HepG2 (cell line): ENCODE results near the gene TRAPPC10. TPM values are rescaled to one million over a fixed set of nuclear protein-coding genes. Genes with fewer than 3 reads are reported as not detected.

Source experiments
- ATAC-seq: fragments of 200-7000 bp; cut with Tn5 transposase; 3 replicates; pipeline ENCODE4 v1.9.1; 2020; ENCODE audit warnings: mild to moderate bottlenecking, moderate library complexity
- BruUV-seq: library from RNA; stranded (reverse); fragments of 400-500 nt; replicated peaks from 2 replicates; lab custom pipeline; 2021; lab: Mats Ljungman, UMichigan
- CTCF ChIA-PET: fragments of 300-600 bp; formaldehyde crosslinking; extraction: SDS; loops from one replicate; lab custom pipeline; 2021; ENCODE audit warnings: low total read pairs, inconsistent platforms, low intra/inter-chr PET ratio; lab: Yijun Ruan, JAX
- POLR2A ChIA-PET: fragments of 350-600 bp; sonication (Branson Sonifier 250); formaldehyde crosslinking; loops from one replicate; lab custom pipeline; 2020; ENCODE audit warnings: antibody characterized with exemption, inconsistent platforms; lab: Yijun Ruan, JAX
- DNase-seq: peaks from one replicate; pipeline ENCODE4 v3.0.0-alpha.2; 2015; ENCODE audit warnings: low spot score
- FAIRE-seq: peaks from 3 replicates; lab custom pipeline; 2011; peaks lifted over from hg19 to GRCh38; lab: Jason Lieb, UNC
- H2AFZ ChIP-seq: one replicate; pipeline ENCODE4 v1.6.1; 2011; ENCODE audit warnings: low read length, inconsistent platforms
- H3K27ac ChIP-seq: fragments of 300-600 bp; 3 replicates; pipeline ENCODE4 v1.8.0; 2011; ENCODE audit warnings: mixed run types, mild to moderate bottlenecking, mixed read lengths, low read length, inconsistent platforms; ENCODE audit not compliant: insufficient read depth; ENCODE audit errors: extremely low read length
- H3K27me3 ChIP-seq, 2 experiments: fragments of 200-600 bp in 1 of 2; 2 replicates in 1 of 2; 3 replicates in 1 of 2; pipeline versions ENCODE4 v1.6.0 to v1.8.0; 2011; ENCODE audit warnings: low read length in 2 of 2, mild to moderate bottlenecking in 2 of 2, moderate library complexity in 2 of 2, inconsistent platforms in 1 of 2; ENCODE audit not compliant: insufficient read depth in 2 of 2, control insufficient read depth in 1 of 2
- H3K36me3 ChIP-seq, 2 experiments: fragments of 200-600 bp in 1 of 2; replicated peaks in 1 of 2; 2 replicates in 1 of 2; 3 replicates in 1 of 2; pipeline versions ENCODE4 v1.5.1 to v1.8.0; 2011; ENCODE audit warnings: low read length in 2 of 2, inconsistent platforms in 1 of 2; ENCODE audit not compliant: insufficient read depth in 2 of 2, control insufficient read depth in 1 of 2
- H3K4me1 ChIP-seq: 2 replicates; pipeline ENCODE4 v1.5.1; 2012; ENCODE audit warnings: low read length, inconsistent platforms; ENCODE audit not compliant: insufficient read depth
- H3K4me2 ChIP-seq: 2 replicates; pipeline ENCODE4 v1.6.0; 2011; ENCODE audit warnings: low read depth, low read length, inconsistent platforms
- H3K4me3 ChIP-seq, 3 experiments: fragments of 200-600 bp in 1 of 3; sonication (generic), shearing (Covaris generic) in 1 of 3; replicated peaks in 1 of 3; 2 replicates each; pipeline ENCODE4 v1.5.1; 2011 to 2016; ENCODE audit warnings: low read length in 3 of 3, inconsistent platforms in 2 of 3, low read depth in 2 of 3, mild to moderate bottlenecking in 2 of 3, control low read depth in 1 of 3, mixed read lengths in 1 of 3; ENCODE audit not compliant: insufficient read depth in 1 of 3
- H3K79me2 ChIP-seq: one replicate; pipeline ENCODE4 v1.6.1; 2011; ENCODE audit warnings: low read length, inconsistent platforms; ENCODE audit not compliant: insufficient read depth
- H3K9ac ChIP-seq: 2 replicates; pipeline ENCODE4 v1.6.0; 2011; ENCODE audit warnings: mild to moderate bottlenecking, low read depth, low read length, inconsistent platforms; ENCODE audit not compliant: insufficient read depth
- H3K9me3 ChIP-seq: 2 replicates; pipeline ENCODE4 v1.5.1; 2012; ENCODE audit warnings: mild to moderate bottlenecking, low read length
- H4K20me1 ChIP-seq: 2 replicates; pipeline ENCODE4 v1.6.0; 2011; ENCODE audit warnings: inconsistent platforms, mild to moderate bottlenecking, low read length, moderate library complexity; ENCODE audit not compliant: insufficient read depth
- CREB1 ChIP-seq, 2 experiments: fragments of 450-650 bp in 1 of 2; IDR thresholded peaks; 2 replicates each; pipeline ENCODE4 v1.6.1; 2016 to 2017; ENCODE audit warnings: control low read depth in 1 of 2, mild to moderate bottlenecking in 1 of 2, missing compliant biosample characterization in 1 of 2, missing genetic modification characterization in 1 of 2
- EP300 ChIP-seq, 3 experiments: sonication (generic) in 1 of 3; formaldehyde crosslinking in 1 of 3; IDR thresholded peaks; 2 replicates each; pipeline versions ENCODE4 v1.5.1 to v1.6.1; 2011 to 2020; ENCODE audit warnings: low read depth in 2 of 3, low read length in 2 of 3, borderline replicate concordance in 1 of 3, improper control_type of control experiment in 1 of 3, mild to moderate bottlenecking in 1 of 3, missing genetic modification reagents in 1 of 3, moderate library complexity in 1 of 3
- GMEB1 ChIP-seq: sonication (generic); formaldehyde crosslinking; IDR thresholded peaks from 2 replicates; pipeline ENCODE4 v1.5.1; 2020; ENCODE audit warnings: missing genetic modification reagents, mild to moderate bottlenecking, borderline replicate concordance
- HBP1 ChIP-seq: IDR thresholded peaks from 2 replicates; pipeline ENCODE4 v1.6.1; 2016; ENCODE audit warnings: low read depth, control low read depth
- HDAC1 ChIP-seq: sonication (generic); formaldehyde crosslinking; IDR thresholded peaks from 2 replicates; pipeline ENCODE4 v1.5.1; 2020; ENCODE audit warnings: mild to moderate bottlenecking, missing genetic modification reagents
- MLX ChIP-seq: IDR thresholded peaks from 2 replicates; pipeline ENCODE4 v1.6.1; 2016
- MTF1 ChIP-seq: sonication (generic); formaldehyde crosslinking; IDR thresholded peaks from 2 replicates; pipeline ENCODE4 v1.5.0; 2020; ENCODE audit warnings: missing genetic modification reagents
- PRDM15 ChIP-seq: sonication (generic); formaldehyde crosslinking; IDR thresholded peaks from 2 replicates; pipeline ENCODE4 v1.4.0; 2020; ENCODE audit warnings: missing genetic modification reagents
- ZKSCAN1 ChIP-seq: fragments of 150-350 bp; IDR thresholded peaks from 2 replicates; pipeline ENCODE4 v1.6.1; 2014; ENCODE audit warnings: low read length
- ZNF225 ChIP-seq: sonication (generic); formaldehyde crosslinking; IDR thresholded peaks from 2 replicates; pipeline ENCODE4 v1.4.0; 2020; ENCODE audit warnings: mild to moderate bottlenecking, missing genetic modification reagents
- WGBS: methylation state at CpG from one replicate; pipeline ENCODE4 v1.1.6; 2017; ENCODE audit warnings: low lambda C conversion rate; 5-methylcytosine and 5-hydroxymethylcytosine counted together
- in situ Hi-C: cut with HindIII; loops from 2 replicates; pipeline ENCODE4 v1.10.0; 2017; ENCODE audit warnings: low pct_unique_long_range_greater_than_20kb; ENCODE audit not compliant: extremely low pct_ligation_motif_present
- intact Hi-C: fragments of 100-400 bp; cut with micrococcal nuclease; formaldehyde crosslinking; loops from one replicate; pipeline ENCODE4 v1.10.0; 2022; ENCODE audit not compliant: unreplicated experiment
- polyA plus RNA-seq, 8 experiments: library from polyadenylated mRNA; depleted of rRNA in 3 of 8; stranded (reverse) in 7 of 8; unstranded in 1 of 8; fragments of >200 nt; fragmentation: Illumina TruSeq in 4 of 8; extraction: Trizol in 4 of 8; gene quantifications; 2 replicates each; pipeline versions ENCODE4 v1.2.1 to v1.2.3, GENCODE V29; 2011 to 2016; ENCODE audit warnings: low read depth in 4 of 8, missing spikeins in 1 of 8, mixed read lengths in 1 of 8; ENCODE audit not compliant: insufficient read depth in 1 of 8
- total RNA-seq, 5 experiments: library from RNA; depleted of rRNA; stranded (reverse); fragments of >200 nt; fragmentation: Illumina TruSeq; extraction: Trizol; gene quantifications; 2 replicates each; pipeline ENCODE4 v1.2.3, GENCODE V29; 2016; ENCODE audit warnings: low read depth in 1 of 5
- TF ChIP-seq, protein P1 (sequence below): sonication (generic); formaldehyde crosslinking; conservative IDR thresholded peaks from 2 replicates; pipeline ENCODE4 v1.8.0; 2022; ENCODE audit warnings: mild to moderate bottlenecking, moderate library complexity, missing genetic modification reagents
- TF ChIP-seq, protein P2 (sequence below): sonication (generic); formaldehyde crosslinking; conservative IDR thresholded peaks from 2 replicates; pipeline ENCODE4 v1.5.0; 2020; ENCODE audit warnings: missing genetic modification reagents

Gene TRAPPC10
- total and polyA plus RNA-seq, 2 of the 13 experiments (the other 11 are each of a cell fraction or from before 2014, with no cell fraction given): 10.6 to 16.5 TPM

GRCh38 chr21:44078411-44078981 lies 66.4 kb downstream of the TRAPPC10 start:
- Histone ChIP-seq H3K36me3 (peaks cover 13 to 70% of the 10 kb centered on the region in 2 experiments), H3K9me3 (no peaks in the 10 kb centered on the region), H3K4me2 (no peak overlapping the region), H3K27me3 (no peaks in the 10 kb centered on the region), H3K9ac (no peak overlapping the region), H4K20me1 (no peaks in the 10 kb centered on the region), H3K4me1 (no peaks in the 10 kb centered on the region), H3K27ac (no peak overlapping the region), H3K4me3 (no peak overlapping the region), H3K79me2 (no peaks in the 10 kb centered on the region), H2AFZ (no peak overlapping the region)
- FAIRE-seq (no peak), DNase-seq (no peak), ATAC-seq (no peak)
- in situ Hi-C loops: no loop called here
- ChIA-PET CTCF (no interaction called here), POLR2A (no interaction called here)
- intact Hi-C loops: no loop called here
- 100% methylated on average over 5 of the region's 5 CpGs for whole genome bisulfite sequencing
- no TSS peak for BruUV-seq
- TF ChIP-seq HBP1 (CRISPR knock-in tag): no peak
- TF ChIP-seq HDAC1 (CRISPR knock-in tag): no peak
- TF ChIP-seq MTF1 (CRISPR knock-in tag): no peak
- no peak for TF ChIP-seq GMEB1 (CRISPR knock-in tag)
- no peak for TF ChIP-seq ZNF225
- TF ChIP-seq, protein P1, sequence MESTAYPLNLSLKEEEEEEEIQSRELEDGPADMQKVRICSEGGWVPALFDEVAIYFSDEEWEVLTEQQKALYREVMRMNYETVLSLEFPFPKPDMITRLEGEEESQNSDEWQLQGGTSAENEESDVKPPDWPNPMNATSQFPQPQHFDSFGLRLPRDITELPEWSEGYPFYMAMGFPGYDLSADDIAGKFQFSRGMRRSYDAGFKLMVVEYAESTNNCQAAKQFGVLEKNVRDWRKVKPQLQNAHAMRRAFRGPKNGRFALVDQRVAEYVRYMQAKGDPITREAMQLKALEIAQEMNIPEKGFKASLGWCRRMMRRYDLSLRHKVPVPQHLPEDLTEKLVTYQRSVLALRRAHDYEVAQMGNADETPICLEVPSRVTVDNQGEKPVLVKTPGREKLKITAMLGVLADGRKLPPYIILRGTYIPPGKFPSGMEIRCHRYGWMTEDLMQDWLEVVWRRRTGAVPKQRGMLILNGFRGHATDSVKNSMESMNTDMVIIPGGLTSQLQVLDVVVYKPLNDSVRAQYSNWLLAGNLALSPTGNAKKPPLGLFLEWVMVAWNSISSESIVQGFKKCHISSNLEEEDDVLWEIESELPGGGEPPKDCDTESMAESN (CRISPR knock-in tag): no peak
- TF ChIP-seq, protein P2, sequence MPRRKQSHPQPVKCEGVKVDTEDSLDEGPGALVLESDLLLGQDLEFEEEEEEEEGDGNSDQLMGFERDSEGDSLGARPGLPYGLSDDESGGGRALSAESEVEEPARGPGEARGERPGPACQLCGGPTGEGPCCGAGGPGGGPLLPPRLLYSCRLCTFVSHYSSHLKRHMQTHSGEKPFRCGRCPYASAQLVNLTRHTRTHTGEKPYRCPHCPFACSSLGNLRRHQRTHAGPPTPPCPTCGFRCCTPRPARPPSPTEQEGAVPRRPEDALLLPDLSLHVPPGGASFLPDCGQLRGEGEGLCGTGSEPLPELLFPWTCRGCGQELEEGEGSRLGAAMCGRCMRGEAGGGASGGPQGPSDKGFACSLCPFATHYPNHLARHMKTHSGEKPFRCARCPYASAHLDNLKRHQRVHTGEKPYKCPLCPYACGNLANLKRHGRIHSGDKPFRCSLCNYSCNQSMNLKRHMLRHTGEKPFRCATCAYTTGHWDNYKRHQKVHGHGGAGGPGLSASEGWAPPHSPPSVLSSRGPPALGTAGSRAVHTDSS: no peak
- TF ChIP-seq EP300 (IDR thresholded peaks at IDR 0.05; ENCODE audit: low read depth in 2 of 2, low read length in 2 of 2): no peak
- no peak for TF ChIP-seq EP300 (CRISPR knock-in tag; IDR thresholded peaks at IDR 0.05; ENCODE audit: borderline replicate concordance)
- no peak for TF ChIP-seq CREB1 (IDR thresholded peaks at IDR 0.05)
- TF ChIP-seq CREB1 (CRISPR knock-in tag; IDR thresholded peaks at IDR 0.05): no peak
- no peak for TF ChIP-seq PRDM15 (CRISPR knock-in tag)
- no peak for TF ChIP-seq ZKSCAN1
- TF ChIP-seq MLX (CRISPR knock-in tag): no peak
